AG09319 (cell line): ENCODE measurements around the gene CHCHD6.

Experiments
- DNase-seq: peaks from one replicate; pipeline ENCODE4 v3.0.0-alpha.2; 2010; ENCODE audit warnings: low read depth; ENCODE audit errors: extremely low read depth
- CTCF ChIP-seq: IDR thresholded peaks from 2 replicates; pipeline ENCODE4 v1.5.1; 2011; ENCODE audit warnings: low read depth, mild to moderate bottlenecking, inconsistent platforms, low read length, moderate library complexity

Gene CHCHD6

GRCh38 chr3:126992216-126992615, 288.2 kb downstream of the CHCHD6 start:
- DNase-seq: no peak
- TF ChIP-seq CTCF: no peak

GRCh38 chr3:126992776-126993175, 288.7 kb downstream of the CHCHD6 start:
- no peak for DNase-seq

GRCh38 chr3:126993436-126993835, 289.4 kb downstream of the CHCHD6 start:
- TF ChIP-seq CTCF: no peak
- no peak for DNase-seq

More at GRCh38 chr3:126992776-126993175, 288.7 kb downstream of the CHCHD6 start:
- no peak for TF ChIP-seq CTCF

- no peak for DNase-seq
- TF ChIP-seq CTCF: no peak
Measured at GRCh38 chr3:126994661-126995245, 290.7 kb downstream of the CHCHD6 start.

GRCh38 chr3:126995254-126995780, 291.3 kb downstream of the CHCHD6 start:
- no peak for DNase-seq
- no peak for TF ChIP-seq CTCF

GRCh38 chr3:126995926-126996512, 292.0 kb downstream of the CHCHD6 start:
- DNase-seq: no peak
- no peak; the same call in none of the 2 replicates for TF ChIP-seq CTCF

- no peak for TF ChIP-seq CTCF
- no peak for DNase-seq
Measured at GRCh38 chr3:126996905-126997304, 292.9 kb downstream of the CHCHD6 start.
